HG03060 (cell line): ENCODE data around the gene VTI1A.
A peak's percentile ranks its signal among the peaks of the same experiment; 100 is the strongest.
"Not testable (repeated sequence)": the region's sequence is repeated elsewhere in the genome, so short reads cannot be mapped to it uniquely, and the experiment has no call there.

Experiments
- ATAC-seq: cut with Tn5 transposase; IDR thresholded peaks from one replicate; pipeline ENCODE4 v1.9.1; 2021; ENCODE audit warnings: low read depth, moderate number of reproducible peaks; ENCODE audit not compliant: unreplicated experiment

The VTI1A gene

DNA sequence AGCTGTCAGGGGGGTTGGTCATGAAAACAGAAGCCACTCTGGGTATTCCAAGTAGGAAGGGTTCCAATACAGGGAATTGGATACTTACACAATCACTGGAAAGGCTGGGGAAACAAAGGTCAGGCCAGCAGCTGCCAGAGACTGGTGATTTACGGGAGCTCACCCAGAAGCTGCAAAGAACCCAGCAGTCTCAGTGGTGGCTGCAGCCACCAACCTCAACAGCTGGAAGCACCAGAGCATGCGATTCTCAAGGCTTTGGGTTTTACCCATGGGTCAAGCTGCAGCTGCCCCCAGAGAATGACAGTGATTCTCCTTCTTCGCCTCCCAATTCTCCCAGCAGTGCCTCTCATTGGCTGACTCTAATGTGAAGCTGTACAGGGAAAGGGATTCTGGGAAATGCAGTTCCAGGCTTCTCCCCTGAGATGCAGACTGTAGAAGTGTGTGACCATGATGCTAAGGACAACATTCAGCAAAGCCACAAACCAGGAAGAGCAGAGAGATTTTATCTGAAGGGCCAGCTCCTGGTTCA lies 395.9 kb downstream of the VTI1A start:
- peak; percentile 89 for ATAC-seq

- no peak for ATAC-seq
These were observed 396.6 kb downstream of the VTI1A start for GRCh38 chr10:112843623-112844022.

GRCh38 chr10:112844681-112845544 lies 397.9 kb downstream of the VTI1A start:
- no peak for ATAC-seq

DNA sequence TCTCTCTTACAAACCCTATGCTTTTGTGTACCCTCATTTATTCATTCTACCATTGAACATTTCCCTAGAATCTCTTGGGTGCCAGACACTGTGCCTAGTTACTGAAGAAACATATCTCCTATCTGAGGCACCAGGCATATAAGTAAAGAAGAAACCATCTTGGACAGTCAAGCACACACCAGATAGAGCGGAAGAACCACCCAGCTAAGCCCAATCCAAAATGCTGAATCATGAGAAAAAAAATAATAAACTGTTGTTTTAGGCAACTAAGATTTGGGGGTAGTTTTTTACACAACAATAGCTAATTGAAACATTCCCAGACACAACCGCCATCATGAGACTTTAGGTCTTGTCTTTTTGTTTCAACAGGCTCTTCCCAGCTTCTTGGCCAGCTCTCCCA lies 400.8 kb downstream of the VTI1A start:
- ATAC-seq, result no peak

GRCh38 chr10:112848228-112848627 lies 401.2 kb downstream of the VTI1A start:
- ATAC-seq, result no peak

GRCh38 chr10:112848868-112849430 lies 401.9 kb downstream of the VTI1A start:
- ATAC-seq, result no peak

DNA sequence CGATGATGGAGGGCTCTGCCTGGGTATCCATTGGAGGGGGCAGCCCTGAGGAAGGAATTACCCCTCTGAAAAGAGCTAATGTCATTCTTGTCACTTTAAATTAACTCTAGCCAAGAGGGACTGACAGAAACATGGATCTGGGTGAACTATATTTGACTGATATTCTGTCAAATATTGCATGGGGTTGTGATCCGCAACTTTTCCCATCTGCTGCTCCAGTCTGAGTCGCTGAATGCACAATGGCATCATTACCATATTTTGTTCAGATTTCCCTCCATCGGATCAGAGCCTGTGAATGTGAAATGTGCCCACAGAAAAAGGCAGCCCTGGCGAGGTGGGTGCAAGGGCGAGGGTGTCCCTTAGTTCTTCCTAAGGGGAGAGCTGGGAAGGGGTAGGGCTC lies 402.5 kb downstream of the VTI1A start:
- ATAC-seq, result no peak

DNA sequence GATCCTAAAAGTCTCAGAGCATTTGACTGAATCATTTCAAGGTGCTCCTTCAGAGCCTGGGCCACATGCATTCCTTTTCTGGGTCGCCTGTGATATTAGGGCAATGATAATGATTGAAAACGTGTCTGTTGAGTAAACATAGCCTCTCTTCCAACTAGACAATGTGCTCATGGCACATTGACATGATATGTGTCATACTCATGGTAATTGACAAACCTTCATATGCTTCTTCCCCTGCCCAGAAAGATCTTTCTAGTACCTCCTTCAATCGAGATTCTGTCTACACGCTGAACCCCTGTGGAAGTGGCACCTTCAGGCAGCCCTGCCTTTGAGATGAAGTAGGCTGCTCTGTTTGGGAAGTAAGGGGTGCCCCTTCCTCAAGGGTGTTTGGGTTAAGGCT lies 404.2 kb downstream of the VTI1A start:
- no peak for ATAC-seq

- no peak for ATAC-seq
These were observed 404.7 kb downstream of the VTI1A start for GRCh38 chr10:112851588-112852211.

DNA sequence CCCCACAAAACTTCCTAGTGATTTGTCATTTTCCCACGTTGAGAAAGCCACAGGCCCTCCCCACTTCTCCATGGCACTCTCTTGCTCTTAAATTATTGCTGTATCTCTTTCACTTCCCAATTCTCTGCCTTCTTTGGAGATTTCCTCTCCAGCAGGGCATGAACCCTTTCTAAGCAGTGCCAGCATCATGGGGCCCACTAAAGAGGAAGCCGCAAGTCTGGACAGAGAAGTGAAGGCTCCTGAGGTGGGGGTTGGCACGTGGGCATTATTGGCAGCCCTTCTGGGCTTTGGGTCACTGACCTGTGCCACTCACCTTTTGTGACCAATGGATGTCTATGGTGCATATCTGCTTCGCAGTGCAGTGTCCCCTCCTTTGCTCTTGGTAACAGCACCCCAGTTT lies 405.3 kb downstream of the VTI1A start:
- no peak for ATAC-seq

DNA sequence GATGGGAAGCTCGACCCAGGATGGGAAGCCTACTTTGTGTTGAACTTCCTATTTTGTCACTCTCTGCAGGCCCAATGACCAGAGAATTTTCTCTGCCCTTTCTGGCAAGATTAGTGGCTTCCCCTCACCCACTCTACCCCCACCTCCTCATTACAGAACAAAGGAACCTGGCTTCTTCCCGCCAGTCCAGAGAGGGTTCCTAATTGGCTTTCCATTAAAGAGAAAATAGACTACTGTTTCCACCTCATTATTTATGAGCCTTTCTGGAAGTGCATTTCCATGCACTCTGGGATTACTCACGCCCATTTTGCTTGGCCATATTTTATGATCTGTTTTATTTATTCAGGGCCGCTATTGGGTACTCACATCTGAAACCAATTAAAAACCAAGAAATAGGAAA lies 408.1 kb downstream of the VTI1A start:
- ATAC-seq, result no peak

GRCh38 chr10:112857493-112857892 lies 410.5 kb downstream of the VTI1A start:
- no peak for ATAC-seq

- no peak for ATAC-seq
These were observed 412.1 kb downstream of the VTI1A start for GRCh38 chr10:112858986-112859651.

DNA sequence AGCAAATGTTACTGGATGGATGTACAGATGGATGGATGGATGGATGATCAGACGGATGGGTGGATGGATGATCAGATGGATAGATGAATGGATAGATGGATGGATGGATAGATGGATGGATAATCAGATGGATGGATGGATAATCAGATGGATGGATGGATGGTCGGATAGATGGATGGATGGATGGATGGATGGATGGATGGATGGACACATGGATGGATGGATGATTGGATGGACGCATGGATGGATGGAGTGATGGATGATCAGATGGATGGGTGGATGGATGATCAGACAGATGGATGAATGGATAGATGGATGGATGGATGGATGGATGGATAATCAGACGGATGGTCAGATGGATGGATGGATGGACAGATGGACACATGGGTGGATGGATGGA lies 412.8 kb downstream of the VTI1A start:
- no peak for ATAC-seq

GRCh38 chr10:112863461-112863860 lies 416.4 kb downstream of the VTI1A start:
- not testable (repeated sequence) for ATAC-seq
